ENCODE data around the gene GALNT11. TPM values are rescaled to one million over a fixed set of nuclear protein-coding genes. Genes with fewer than 3 reads are reported as not detected.

Gene GALNT11
- total RNA-seq, 1 experiment from 2014 or later = 24.1 TPM

- H3K27me3 Mint-ChIP-seq (ENCODE audit: low read depth) = no peaks in the 10 kb centered on the region
- TF ChIP-seq CTCF (conservative IDR thresholded peaks at IDR 0.05) = no peak
- Histone ChIP-seq H3K4me2 (ENCODE audit: insufficient read depth, insufficient read length, low read length) (no peak overlapping the region), H3K23me2 (ENCODE audit: insufficient read length, low read depth, low read length, poor library complexity, severe bottlenecking) (no peaks in the 10 kb centered on the region), H4K8ac (replicated peaks; ENCODE audit: insufficient read length, low read depth, low read length) (no peak overlapping the region), H3K9me3 (ENCODE audit: control insufficient read depth, low read depth, low read length) (no peaks in the 10 kb centered on the region), H2BK12ac (ENCODE audit: insufficient read length, low read depth, low read length) (no peak overlapping the region), H2BK120ac (ENCODE audit: low read depth, low read length, poor library complexity, severe bottlenecking) (no peak overlapping the region), H3K23ac (ENCODE audit: insufficient read length, low read depth, low read length) (no peak overlapping the region), H2AK5ac (ENCODE audit: insufficient read length, low read length) (no peak overlapping the region), H3K9ac (ENCODE audit: extremely low read depth, insufficient read length, low read length) (no peak overlapping the region), H4K91ac (ENCODE audit: insufficient read length, low read depth, low read length) (no peak overlapping the region), H3T11ph (ENCODE audit: low read length) (no peak overlapping the region), H3K56ac (ENCODE audit: insufficient read length, low read depth, low read length) (no peak overlapping the region), H3K14ac (ENCODE audit: insufficient read depth, low read length) (no peak overlapping the region), H2AFZ (ENCODE audit: low read length) (no peak overlapping the region), H2BK20ac (ENCODE audit: low read depth, low read length, poor library complexity, severe bottlenecking) (no peak overlapping the region), H3K79me2 (ENCODE audit: insufficient read depth, low read length) (no peaks in the 10 kb centered on the region), H3K79me1 (ENCODE audit: insufficient read depth, low read depth, low read length, poor library complexity, severe bottlenecking) (no peaks in the 10 kb centered on the region), H2BK15ac (ENCODE audit: low read depth, low read length) (no peak overlapping the region), H3K18ac (ENCODE audit: insufficient read length, low read depth, low read length) (no peak overlapping the region), H4K20me1 (ENCODE audit: control insufficient read depth, insufficient read depth, insufficient read length) (no peaks in the 10 kb centered on the region), H4K5ac (ENCODE audit: insufficient read length, low read depth, low read length) (no peak overlapping the region), H3K4ac (ENCODE audit: low read depth, low read length) (no peak overlapping the region), H3K4me1 (ENCODE audit: insufficient read depth, low read length) (no peaks in the 10 kb centered on the region), H2BK5ac (ENCODE audit: insufficient read length, low read length) (no peak overlapping the region), H3K27ac (ENCODE audit: insufficient read length, low read depth, low read length) (no peak overlapping the region), H3K27me3 (ENCODE audit: insufficient read depth, low read length) (no peaks in the 10 kb centered on the region)
- H3K9me3 Mint-ChIP-seq = no peaks in the 10 kb centered on the region
- no peak overlapping the region for H3K4me3 Mint-ChIP-seq
- peaks cover 0 to 2% of the 10 kb centered on the region in 2 experiments; a peak in 1 of 4 replicates for H3K4me1 Mint-ChIP-seq
- no peak overlapping the region for H3K27ac Mint-ChIP-seq
- WGBS (ENCODE audit: extremely low coverage, insufficient read length, low lambda C conversion rate) = no CpG with 5 or more reads among the region's 7 CpGs
- DNase-seq = no peak
- H3K36me3 Mint-ChIP-seq (ENCODE audit: insufficient read depth in 1 of 3, low read depth in 3 of 3) = peaks cover 8 to 23% (median 13%) of the 10 kb centered on the region in 3 experiments; a peak in 5 of 7 replicates
Measured at GRCh38 chr7:152103066-152103465, 77.6 kb downstream of the GALNT11 start.
